Activated T-helper 17 cell treated with anti-CD3 and anti-CD28 coated beads, Interleukin-2, amount 50 U/mL, for 72 hours (primary cell): ENCODE data around the gene EN1. TPM values are rescaled to one million over a fixed set of nuclear protein-coding genes. Genes with fewer than 3 reads are reported as not detected.

Experiments
- ATAC-seq: fragments of 150-1000 bp; cut with Tn5 transposase; replicated peaks from 2 replicates; pipeline ENCODE4 v1.10.0; 2021; ENCODE audit warnings: mild to moderate bottlenecking, moderate library complexity
- H3K27ac Mint-ChIP-seq: one replicate; pipeline ENCODE4 v1.8.0; 2022; ENCODE audit warnings: mixed read lengths
- H3K27me3 Mint-ChIP-seq: one replicate; pipeline ENCODE4 v1.8.0; 2022; ENCODE audit warnings: mixed read lengths
- H3K36me3 Mint-ChIP-seq: one replicate; pipeline ENCODE4 v1.8.0; 2022; ENCODE audit warnings: low read depth, mild to moderate bottlenecking, mixed read lengths
- H3K4me1 Mint-ChIP-seq: one replicate; pipeline ENCODE4 v1.8.0; 2022; ENCODE audit warnings: mixed read lengths
- H3K4me3 Mint-ChIP-seq: one replicate; pipeline ENCODE4 v1.8.0; 2022; ENCODE audit warnings: mild to moderate bottlenecking, mixed read lengths
- H3K9me3 Mint-ChIP-seq: one replicate; pipeline ENCODE4 v1.8.0; 2022; ENCODE audit warnings: mixed read lengths
- total RNA-seq, 2 donors: library from RNA; stranded (reverse); gene quantifications; one replicate each; pipeline ENCODE4 v1.2.3, GENCODE V29; 2022

EN1 gene
- total RNA-seq, 2 donors from 2014 or later = not detected

- Mint-ChIP-seq H3K36me3 (no peaks in the 10 kb centered on the region), H3K27ac (no peak overlapping the region), H3K27me3 (peaks cover 53% of the 10 kb centered on the region), H3K9me3 (no peaks in the 10 kb centered on the region), H3K4me3 (peak overlapping the region; percentile 21), H3K4me1 (no peaks in the 10 kb centered on the region)
- ATAC-seq = no peak
Measured at GRCh38 chr2:118807668-118808428, 39.6 kb downstream of the EN1 start.

GRCh38 chr2:118806797-118807667 lies 40.4 kb downstream of the EN1 start:
- ATAC-seq = no peak
- H3K27ac Mint-ChIP-seq = no peak overlapping the region
- H3K36me3 Mint-ChIP-seq = no peaks in the 10 kb centered on the region
- H3K4me3 Mint-ChIP-seq = no peak overlapping the region
- peaks cover 45% of the 10 kb centered on the region for H3K27me3 Mint-ChIP-seq
- no peaks in the 10 kb centered on the region for H3K9me3 Mint-ChIP-seq
- H3K4me1 Mint-ChIP-seq = no peaks in the 10 kb centered on the region

GRCh38 chr2:118805064-118805690 lies 42.3 kb downstream of the EN1 start:
- Mint-ChIP-seq H3K27ac (no peak overlapping the region), H3K4me1 (no peaks in the 10 kb centered on the region), H3K4me3 (no peak overlapping the region), H3K9me3 (no peaks in the 10 kb centered on the region), H3K27me3 (peaks cover 41% of the 10 kb centered on the region), H3K36me3 (no peaks in the 10 kb centered on the region)
- no peak for ATAC-seq

- ATAC-seq = no peak
- Mint-ChIP-seq H3K9me3 (no peaks in the 10 kb centered on the region), H3K27ac (no peak overlapping the region), H3K4me3 (no peak overlapping the region), H3K27me3 (peaks cover 38% of the 10 kb centered on the region), H3K36me3 (no peaks in the 10 kb centered on the region), H3K4me1 (no peaks in the 10 kb centered on the region)
Measured at GRCh38 chr2:118803012-118803411, 44.4 kb downstream of the EN1 start.

- no peaks in the 10 kb centered on the region for H3K36me3 Mint-ChIP-seq
- H3K27ac Mint-ChIP-seq = no peak overlapping the region
- ATAC-seq = no peak
- no peaks in the 10 kb centered on the region for H3K9me3 Mint-ChIP-seq
- peaks cover 41% of the 10 kb centered on the region for H3K27me3 Mint-ChIP-seq
- no peaks in the 10 kb centered on the region for H3K4me1 Mint-ChIP-seq
- no peak overlapping the region for H3K4me3 Mint-ChIP-seq
Measured at GRCh38 chr2:118801151-118801550, 46.3 kb downstream of the EN1 start.

GRCh38 chr2:118800736-118801135 lies 46.7 kb downstream of the EN1 start:
- no peaks in the 10 kb centered on the region for H3K4me1 Mint-ChIP-seq
- ATAC-seq = no peak
- H3K27me3 Mint-ChIP-seq = peaks cover 37% of the 10 kb centered on the region
- H3K4me3 Mint-ChIP-seq = no peak overlapping the region
- no peaks in the 10 kb centered on the region for H3K9me3 Mint-ChIP-seq
- no peak overlapping the region for H3K27ac Mint-ChIP-seq
- H3K36me3 Mint-ChIP-seq = no peaks in the 10 kb centered on the region

- Mint-ChIP-seq H3K4me1 (no peaks in the 10 kb centered on the region), H3K4me3 (no peak overlapping the region), H3K9me3 (no peaks in the 10 kb centered on the region), H3K27me3 (peaks cover 44% of the 10 kb centered on the region), H3K27ac (no peak overlapping the region), H3K36me3 (no peaks in the 10 kb centered on the region)
- no peak for ATAC-seq
Measured at GRCh38 chr2:118794546-118794945, 52.9 kb downstream of the EN1 start.

Other genes starting within 250 kb of the EN1 start
- gene MARCO, start 94.5 kb upstream of the EN1 start, total RNA-seq = not detected